ENCODE results near the gene RASGRP1. TPM values are rescaled to one million over a fixed set of nuclear protein-coding genes. Genes with fewer than 3 reads are reported as not detected.

RASGRP1 gene
- total RNA-seq, 1 donor from 2014 or later: 2.3 TPM

DNA sequence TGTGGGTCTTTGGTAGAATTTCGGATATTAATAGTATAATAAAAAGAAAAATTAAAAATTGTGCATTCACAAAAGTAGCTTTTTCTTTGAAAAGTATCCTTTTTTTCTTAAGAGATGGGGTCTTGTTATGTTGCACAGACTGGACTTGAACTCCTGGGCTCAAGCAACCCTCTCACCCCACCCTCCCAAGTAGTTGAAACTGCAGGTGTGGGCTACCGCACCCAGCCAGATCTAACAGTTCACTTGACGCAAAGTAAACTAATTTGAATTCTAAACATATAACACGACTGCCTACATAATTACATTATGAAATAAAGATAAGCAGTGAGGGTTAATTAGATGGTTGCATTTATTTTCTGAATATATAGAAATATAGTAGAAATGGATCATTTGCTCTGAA, 99.9 kb downstream of the RASGRP1 start:
- H3K36me3 ChIP-seq: peaks cover 16% of the 10 kb centered on the region
- H3K27me3 ChIP-seq (ENCODE audit: low read depth): no peaks in the 10 kb centered on the region
- ATAC-seq (no peak), DNase-seq (no peak)
- no peak overlapping the region for H3K27ac ChIP-seq
- peaks cover 9% of the 10 kb centered on the region for H3K4me1 ChIP-seq
- TF ChIP-seq, protein P1, sequence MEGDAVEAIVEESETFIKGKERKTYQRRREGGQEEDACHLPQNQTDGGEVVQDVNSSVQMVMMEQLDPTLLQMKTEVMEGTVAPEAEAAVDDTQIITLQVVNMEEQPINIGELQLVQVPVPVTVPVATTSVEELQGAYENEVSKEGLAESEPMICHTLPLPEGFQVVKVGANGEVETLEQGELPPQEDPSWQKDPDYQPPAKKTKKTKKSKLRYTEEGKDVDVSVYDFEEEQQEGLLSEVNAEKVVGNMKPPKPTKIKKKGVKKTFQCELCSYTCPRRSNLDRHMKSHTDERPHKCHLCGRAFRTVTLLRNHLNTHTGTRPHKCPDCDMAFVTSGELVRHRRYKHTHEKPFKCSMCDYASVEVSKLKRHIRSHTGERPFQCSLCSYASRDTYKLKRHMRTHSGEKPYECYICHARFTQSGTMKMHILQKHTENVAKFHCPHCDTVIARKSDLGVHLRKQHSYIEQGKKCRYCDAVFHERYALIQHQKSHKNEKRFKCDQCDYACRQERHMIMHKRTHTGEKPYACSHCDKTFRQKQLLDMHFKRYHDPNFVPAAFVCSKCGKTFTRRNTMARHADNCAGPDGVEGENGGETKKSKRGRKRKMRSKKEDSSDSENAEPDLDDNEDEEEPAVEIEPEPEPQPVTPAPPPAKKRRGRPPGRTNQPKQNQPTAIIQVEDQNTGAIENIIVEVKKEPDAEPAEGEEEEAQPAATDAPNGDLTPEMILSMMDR (IDR thresholded peaks at IDR 0.05): no peak
- H3K4me3 ChIP-seq: no peak overlapping the region
- H3K9me3 ChIP-seq: no peaks in the 10 kb centered on the region
- intact Hi-C loops (cut with DNase I): no loop called here

DNA sequence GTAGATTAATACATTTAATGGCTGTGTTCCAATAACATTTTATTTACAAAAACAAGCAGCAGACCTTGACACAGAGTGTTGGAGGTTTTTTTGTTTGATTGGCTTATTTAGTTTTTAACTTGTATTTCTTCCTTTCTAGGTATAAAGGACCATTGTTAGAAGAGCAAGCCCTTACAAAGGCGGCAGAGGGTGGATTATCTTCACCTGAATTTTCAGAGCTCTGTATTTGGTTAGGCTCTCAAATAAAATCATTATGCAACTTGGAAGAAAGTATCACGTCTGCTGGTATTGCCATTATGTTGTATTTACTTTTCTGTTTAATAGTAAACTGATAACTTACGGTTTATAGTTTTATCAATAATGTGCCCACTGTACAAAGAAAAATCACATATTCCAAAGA, 100.7 kb downstream of the RASGRP1 start:
- Histone ChIP-seq H3K9me3 (no peaks in the 10 kb centered on the region), H3K27ac (no peak overlapping the region), H3K4me3 (no peak overlapping the region), H3K27me3 (ENCODE audit: low read depth) (no peaks in the 10 kb centered on the region), H3K4me1 (peaks cover 9% of the 10 kb centered on the region), H3K36me3 (peaks cover 16% of the 10 kb centered on the region)
- DNase-seq (no peak), ATAC-seq (no peak)
- TF ChIP-seq, protein P1 (IDR thresholded peaks at IDR 0.05): no peak
- intact Hi-C loops (cut with DNase I): no loop called here

DNA sequence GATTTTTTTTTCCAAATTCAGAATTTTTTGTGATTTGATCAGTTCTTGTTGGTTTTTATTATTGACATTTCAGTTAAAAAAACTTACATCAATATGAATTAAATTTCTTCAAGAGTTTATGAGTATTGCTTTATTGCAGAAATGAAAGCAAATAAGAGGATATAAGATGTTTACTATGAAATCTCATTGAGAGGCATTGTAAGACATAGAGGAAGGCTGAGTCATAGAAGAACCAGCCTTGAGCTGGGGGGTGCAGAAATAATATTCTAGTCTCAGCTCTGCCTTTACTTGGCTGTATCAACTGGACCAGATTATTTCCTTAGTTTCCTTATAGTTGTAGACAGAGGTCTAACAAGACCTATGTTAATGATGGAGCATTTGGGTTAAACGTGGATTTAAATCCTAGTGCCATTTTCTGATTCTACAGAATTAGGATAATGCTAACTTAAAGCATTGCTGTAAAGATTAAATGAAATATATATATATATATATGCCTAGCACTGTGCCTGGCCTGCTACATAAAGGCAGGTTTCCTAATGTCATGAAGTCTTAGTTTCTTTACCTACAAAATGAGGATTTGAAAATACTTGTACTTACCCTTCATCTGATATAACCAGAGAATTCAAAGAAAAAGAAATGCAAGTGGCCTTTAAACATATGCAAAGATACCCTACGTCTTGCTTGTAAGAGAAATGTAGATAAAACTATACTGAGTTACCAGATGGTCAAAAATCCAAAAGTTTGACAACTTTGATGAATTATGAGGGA, 103.4 kb downstream of the RASGRP1 start:
- H3K27ac ChIP-seq: no peak overlapping the region
- no peaks in the 10 kb centered on the region for H3K9me3 ChIP-seq
- peaks cover 10% of the 10 kb centered on the region for H3K36me3 ChIP-seq
- intact Hi-C loops (cut with DNase I): no loop called here
- H3K27me3 ChIP-seq (ENCODE audit: low read depth): no peaks in the 10 kb centered on the region
- H3K4me1 ChIP-seq: peaks cover 9% of the 10 kb centered on the region
- TF ChIP-seq, protein P1 (IDR thresholded peaks at IDR 0.05): no peak
- no peak overlapping the region for H3K4me3 ChIP-seq
- peak; percentile 23 to 37 for ATAC-seq
- no peak for DNase-seq

DNA sequence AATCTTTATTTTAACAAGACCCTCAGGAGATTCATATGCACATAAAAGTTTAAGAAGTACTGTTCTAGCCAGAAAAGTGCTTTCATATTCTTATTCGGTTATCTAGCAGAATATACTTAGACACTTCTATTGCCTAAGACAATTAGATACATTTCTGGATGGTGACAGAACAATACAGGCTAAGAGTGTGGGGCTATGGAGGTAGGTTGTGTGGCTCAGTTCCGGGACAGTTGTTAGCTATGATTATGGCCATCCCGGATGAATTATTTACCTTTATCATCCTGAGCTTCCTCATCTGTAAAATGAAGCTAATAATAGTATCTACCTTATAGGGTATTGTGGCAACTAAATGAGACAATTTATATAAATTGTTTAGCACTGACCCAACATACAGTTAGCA, 104.1 kb downstream of the RASGRP1 start:
- Histone ChIP-seq H3K4me1 (peaks cover 15% of the 10 kb centered on the region), H3K36me3 (peaks cover 10% of the 10 kb centered on the region), H3K4me3 (no peak overlapping the region), H3K27ac (no peak overlapping the region), H3K9me3 (no peaks in the 10 kb centered on the region), H3K27me3 (ENCODE audit: low read depth) (no peaks in the 10 kb centered on the region)
- TF ChIP-seq, protein P1 (IDR thresholded peaks at IDR 0.05): no peak
- intact Hi-C loops (cut with DNase I): no loop called here
- DNase-seq (no peak), ATAC-seq (no peak)

DNA sequence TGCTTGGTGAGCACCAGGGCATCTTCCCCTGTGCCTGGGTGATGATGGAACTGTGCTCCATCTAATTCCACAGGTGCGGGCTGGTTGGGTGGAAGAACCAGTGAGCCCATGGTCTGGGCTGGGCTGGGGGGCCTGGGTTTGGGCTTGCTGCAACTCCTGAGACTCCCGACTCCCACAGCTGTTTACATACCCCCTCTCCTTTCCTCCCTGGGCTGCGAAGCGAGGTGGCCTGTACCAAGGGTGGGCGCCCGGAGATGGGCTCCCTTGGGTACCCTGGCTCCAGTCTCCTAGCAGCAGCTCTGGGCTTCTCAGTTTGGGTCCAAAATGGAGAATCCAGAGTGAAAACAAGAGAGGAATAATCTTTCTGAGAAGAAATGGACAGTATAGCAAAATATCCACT, 105.1 kb downstream of the RASGRP1 start:
- peak in 1 of 2 donors; percentile 30 for ATAC-seq
- no peak overlapping the region for H3K4me3 ChIP-seq
- no peak for DNase-seq
- intact Hi-C loops (cut with DNase I): no loop called here
- TF ChIP-seq, protein P1 (IDR thresholded peaks at IDR 0.05): no peak
- no peak overlapping the region for H3K27ac ChIP-seq
- no peaks in the 10 kb centered on the region for H3K27me3 ChIP-seq (ENCODE audit: low read depth)
- H3K9me3 ChIP-seq: no peaks in the 10 kb centered on the region
- peaks cover 2% of the 10 kb centered on the region for H3K36me3 ChIP-seq
- peaks cover 24% of the 10 kb centered on the region for H3K4me1 ChIP-seq

All from lower lobe of right lung (tissue), 2 donors.